Endodermal cell (in vitro differentiated cells): Measurements from ENCODE around the gene EZH2. TPM values are rescaled to one million over a fixed set of nuclear protein-coding genes. Genes with fewer than 3 reads are reported as not detected.

Source experiments
- DNase-seq: peaks from one replicate; pipeline ENCODE4 v3.0.0-alpha.2; 2017
- H3K27ac ChIP-seq: 2 replicates; pipeline ENCODE4 v1.5.1; 2013; ENCODE audit warnings: mild to moderate bottlenecking, low read depth, low read length, moderate library complexity
- H3K27me3 ChIP-seq: 2 replicates; pipeline ENCODE4 v1.6.1; 2013; ENCODE audit warnings: mild to moderate bottlenecking, low read length, moderate library complexity; ENCODE audit not compliant: insufficient read depth, control insufficient read depth, poor library complexity, severe bottlenecking
- H3K36me3 ChIP-seq: 2 replicates; pipeline ENCODE4 v1.7.0; 2013; ENCODE audit warnings: mild to moderate bottlenecking, low read length, moderate library complexity; ENCODE audit not compliant: control insufficient read depth, insufficient read depth
- H3K4me1 ChIP-seq: one replicate; pipeline ENCODE4 v1.7.0; 2013; ENCODE audit warnings: low read length; ENCODE audit not compliant: control insufficient read depth, insufficient read depth
- H3K4me3 ChIP-seq: 2 replicates; pipeline ENCODE4 v1.5.1; 2013; ENCODE audit warnings: mild to moderate bottlenecking, low read length, moderate library complexity
- H3K9ac ChIP-seq: 2 replicates; pipeline ENCODE4 v1.6.1; 2013; ENCODE audit warnings: mild to moderate bottlenecking, low read length, moderate library complexity; ENCODE audit not compliant: poor library complexity, severe bottlenecking; ENCODE audit errors: extremely low read depth
- H3K9me3 ChIP-seq: 2 replicates; pipeline ENCODE4 v1.6.1; 2013; ENCODE audit warnings: mild to moderate bottlenecking, low read length, moderate library complexity; ENCODE audit not compliant: control insufficient read depth
- H3K27ac Mint-ChIP-seq: 2 replicates; pipeline ENCODE4 v1.8.0; 2020; ENCODE audit warnings: mixed read lengths
- H3K27me3 Mint-ChIP-seq: 2 replicates; pipeline ENCODE4 v1.8.0; 2021; ENCODE audit warnings: mild to moderate bottlenecking, mixed read lengths; ENCODE audit not compliant: insufficient read depth
- H3K36me3 Mint-ChIP-seq: 2 replicates; pipeline ENCODE4 v1.8.0; 2020; ENCODE audit warnings: low read depth, mixed read lengths
- H3K4me1 Mint-ChIP-seq: 2 replicates; pipeline ENCODE4 v1.8.0; 2020; ENCODE audit warnings: mixed read lengths
- H3K4me3 Mint-ChIP-seq: 2 replicates; pipeline ENCODE4 v1.8.0; 2020; ENCODE audit warnings: mild to moderate bottlenecking, moderate library complexity, mixed read lengths
- H3K9me3 Mint-ChIP-seq: 2 replicates; pipeline ENCODE4 v1.8.0; 2020; ENCODE audit warnings: mild to moderate bottlenecking, mixed read lengths
- CTCF ChIP-seq: fragments of 200-600 bp; sonication (generic); conservative IDR thresholded peaks from 2 replicates; pipeline ENCODE4 v1.5.0; 2021; ENCODE audit warnings: antibody characterized with exemption, mild to moderate bottlenecking
- WGBS, 2 experiments: methylation state at CpG; one replicate each; pipeline versions ENCODE4 v1.1.5 to v1.1.7; 2013; ENCODE audit warnings: missing lambda C conversion rate in 2 of 2, mixed read lengths in 1 of 2; ENCODE audit not compliant: insufficient coverage in 1 of 2, insufficient read length in 1 of 2; 5-methylcytosine and 5-hydroxymethylcytosine counted together
- total RNA-seq, 2 donors: library from RNA; stranded (reverse); fragmentation: NEBNext Ultra II Directional in 1 of 2; extraction: Animal tissue kit (Norgen Biotek cat#: 25700) in 1 of 2; gene quantifications; 2 replicates in 1 of 2; 3 replicates in 1 of 2; pipeline ENCODE4 v1.2.1, GENCODE V29; 2021

EZH2 gene
- total RNA-seq, 2 donors from 2014 or later, result 40.2 to 46.0 TPM

- no peaks in the 10 kb centered on the region for H3K4me1 ChIP-seq
- no peak for TF ChIP-seq CTCF
- H3K4me3 ChIP-seq, result no peak overlapping the region
- H3K27ac ChIP-seq, result no peak overlapping the region
- Mint-ChIP-seq H3K27ac (no peak overlapping the region), H3K36me3 (peaks cover 51% of the 10 kb centered on the region), H3K4me3 (no peak overlapping the region), H3K27me3 (no peaks in the 10 kb centered on the region), H3K4me1 (peaks cover 8% of the 10 kb centered on the region), H3K9me3 (no peaks in the 10 kb centered on the region)
- H3K27me3 ChIP-seq, result no peaks in the 10 kb centered on the region
- H3K9me3 ChIP-seq, result no peaks in the 10 kb centered on the region
- H3K9ac ChIP-seq, result no peak overlapping the region
- peaks cover 85% of the 10 kb centered on the region for H3K36me3 ChIP-seq
- DNase-seq, result no peak
- 94 to 96% methylated on average over 2 to 4 of the region's 4 CpGs for WGBS, 2 experiments
These were observed 72.2 kb downstream of the EZH2 start for GRCh38 chr7:148811892-148812291.

GRCh38 chr7:148809856-148810255, 74.2 kb downstream of the EZH2 start:
- H3K9me3 Mint-ChIP-seq, result no peaks in the 10 kb centered on the region
- Histone ChIP-seq H3K4me1 (no peaks in the 10 kb centered on the region), H3K27me3 (no peaks in the 10 kb centered on the region), H3K36me3 (peaks cover 77% of the 10 kb centered on the region), H3K9me3 (no peaks in the 10 kb centered on the region), H3K9ac (no peak overlapping the region), H3K27ac (peak overlapping the region; percentile 11), H3K4me3 (no peak overlapping the region)
- DNase-seq, result peak; percentile 74
- peaks cover 49% of the 10 kb centered on the region for H3K36me3 Mint-ChIP-seq
- peak; percentile 15 for TF ChIP-seq CTCF
- H3K4me3 Mint-ChIP-seq, result no peak overlapping the region
- H3K4me1 Mint-ChIP-seq, result peaks cover 8% of the 10 kb centered on the region
- 83 to 96% methylated on average over 3 to 4 of the region's 4 CpGs for WGBS, 2 experiments
- H3K27me3 Mint-ChIP-seq, result no peaks in the 10 kb centered on the region
- peak overlapping the region; percentile 48 for H3K27ac Mint-ChIP-seq

GRCh38 chr7:148807436-148807835, 76.7 kb downstream of the EZH2 start:
- H3K4me1 Mint-ChIP-seq, result peaks cover 8% of the 10 kb centered on the region
- H3K27me3 Mint-ChIP-seq, result no peaks in the 10 kb centered on the region
- no peak for TF ChIP-seq CTCF
- 94 to 100% methylated on average over 2 to 4 of the region's 4 CpGs for WGBS, 2 experiments
- no peak overlapping the region for H3K4me3 Mint-ChIP-seq
- peaks cover 55% of the 10 kb centered on the region for H3K36me3 Mint-ChIP-seq
- H3K9me3 Mint-ChIP-seq, result no peaks in the 10 kb centered on the region
- no peak overlapping the region for H3K4me3 ChIP-seq
- no peaks in the 10 kb centered on the region for H3K4me1 ChIP-seq
- H3K9ac ChIP-seq, result no peak overlapping the region
- H3K9me3 ChIP-seq, result no peaks in the 10 kb centered on the region
- H3K36me3 ChIP-seq, result peaks cover 55% of the 10 kb centered on the region
- no peaks in the 10 kb centered on the region for H3K27me3 ChIP-seq
- H3K27ac Mint-ChIP-seq, result no peak overlapping the region
- H3K27ac ChIP-seq, result no peak overlapping the region
- no peak for DNase-seq
